HG03064 (cell line): ENCODE results near the gene FOXN4.

Experiments used
- ATAC-seq: cut with Tn5 transposase; IDR thresholded peaks from one replicate; pipeline ENCODE4 v1.9.1; 2021; ENCODE audit warnings: low read depth; ENCODE audit not compliant: unreplicated experiment

FOXN4 gene

DNA sequence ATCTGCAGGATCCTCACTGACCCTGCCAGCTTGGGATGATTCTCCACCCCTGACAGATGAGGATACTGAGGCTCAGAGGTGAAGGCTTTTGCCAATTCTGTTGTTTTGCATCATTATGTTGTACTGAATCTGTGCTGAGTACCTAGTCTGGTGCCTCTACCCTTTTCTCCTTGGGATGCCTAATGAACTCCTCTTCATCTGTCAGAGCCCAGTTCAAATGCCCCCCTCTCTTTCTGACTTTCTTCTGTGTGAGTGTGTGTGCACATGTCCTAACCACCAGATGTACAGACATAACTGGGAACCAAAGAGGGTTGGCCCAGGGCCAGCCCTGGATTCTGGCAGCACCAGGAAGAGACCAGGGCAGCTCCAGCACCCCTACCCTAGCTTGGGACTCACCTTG, 22.8 kb downstream of the FOXN4 start:
- ATAC-seq: no peak

GRCh38 chr12:109284392-109284791, 24.7 kb downstream of the FOXN4 start:
- no peak for ATAC-seq

DNA sequence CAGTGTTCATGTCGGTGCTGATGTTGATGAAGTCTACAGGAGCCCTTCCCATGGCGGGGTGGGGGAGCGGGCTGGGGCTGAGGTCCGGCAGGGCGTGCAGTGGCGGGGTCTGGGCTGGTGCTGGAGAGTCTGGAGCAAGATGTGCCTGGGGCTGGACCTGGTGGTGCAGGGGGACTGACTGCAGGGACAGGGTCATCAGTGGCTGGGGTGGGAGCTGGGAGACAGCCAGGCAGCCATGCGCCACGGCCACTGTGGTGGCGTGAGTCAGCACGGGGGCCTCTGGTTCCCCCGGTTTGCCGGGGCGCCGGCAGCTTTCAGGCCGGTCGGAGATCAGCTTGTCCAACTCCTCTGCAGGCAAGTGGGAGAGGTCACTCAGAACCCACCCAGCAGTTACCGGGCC, 27.6 kb downstream of the FOXN4 start:
- no peak for ATAC-seq

DNA sequence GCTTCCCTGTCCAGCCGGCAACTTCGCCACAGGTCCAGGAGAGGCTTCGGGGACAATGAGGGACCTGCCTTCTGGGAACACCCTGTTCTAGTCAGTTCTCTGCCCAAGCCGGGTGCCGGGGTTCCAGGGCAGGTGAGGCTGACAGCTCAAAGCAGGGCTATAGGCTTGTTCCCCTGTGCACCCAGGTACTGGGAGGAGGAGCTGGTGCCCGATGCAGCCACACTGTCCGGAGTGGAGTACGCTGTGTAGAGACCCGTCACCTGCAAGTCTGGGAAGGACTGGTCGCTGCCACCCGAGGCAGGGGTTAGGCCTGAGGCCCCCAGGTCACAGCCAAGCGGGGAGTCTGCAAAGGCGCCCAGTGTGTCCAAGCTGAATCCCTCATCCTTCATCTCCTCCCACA, 29.6 kb downstream of the FOXN4 start:
- ATAC-seq: no peak

DNA sequence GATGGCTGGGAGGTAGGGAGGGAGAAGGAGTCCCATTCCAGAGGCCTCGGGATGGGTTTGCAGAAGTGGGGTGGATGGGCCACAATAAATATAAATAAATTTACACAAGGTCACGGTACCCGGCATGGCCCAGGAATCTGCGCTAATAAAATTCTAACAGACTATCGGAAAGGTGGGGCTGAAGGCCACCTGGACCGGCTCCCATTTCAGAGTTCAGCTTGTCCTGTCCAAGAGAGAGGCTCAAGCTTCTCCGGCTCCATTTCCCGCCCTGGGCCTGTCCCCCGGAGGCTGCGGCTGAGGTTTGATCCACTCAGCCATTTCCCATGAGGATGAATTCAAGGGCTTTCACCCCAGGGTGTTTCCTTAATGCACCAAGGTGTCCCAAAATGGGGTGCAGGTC, 30.2 kb downstream of the FOXN4 start:
- ATAC-seq: no peak

- no peak for ATAC-seq
Measured at GRCh38 chr12:109277899-109278762, 31.0 kb downstream of the FOXN4 start.

DNA sequence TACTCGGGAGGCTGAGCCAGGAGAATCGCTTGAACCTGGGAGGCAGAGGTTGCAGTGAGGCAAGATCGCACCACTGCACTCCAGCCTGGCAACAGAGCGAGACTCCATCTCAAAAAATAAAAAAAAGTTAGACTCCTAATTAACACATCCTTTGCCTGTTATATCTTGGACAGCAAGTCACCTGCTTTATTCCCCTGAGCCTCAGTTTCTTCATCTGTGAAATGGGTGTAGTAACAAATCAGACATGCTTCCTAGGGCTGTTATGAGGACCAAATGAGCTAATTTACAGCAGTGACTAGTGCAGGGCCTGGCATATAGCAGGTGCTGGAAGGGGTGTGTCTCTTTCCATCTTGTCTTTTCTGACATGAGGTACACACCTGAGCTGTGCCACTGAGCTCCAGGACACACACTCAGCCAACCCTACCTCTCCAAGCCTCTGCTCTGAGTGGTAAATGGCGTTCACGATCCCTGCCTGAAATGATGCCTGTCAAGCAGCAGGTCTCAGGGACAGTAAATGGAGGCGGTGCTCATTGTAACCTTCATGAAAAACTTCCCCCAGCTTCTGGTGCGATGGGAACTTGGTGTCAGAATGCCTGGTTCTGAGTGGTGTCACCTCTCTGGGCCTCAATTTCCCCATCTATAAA, 31.7 kb downstream of the FOXN4 start:
- ATAC-seq: no peak

DNA sequence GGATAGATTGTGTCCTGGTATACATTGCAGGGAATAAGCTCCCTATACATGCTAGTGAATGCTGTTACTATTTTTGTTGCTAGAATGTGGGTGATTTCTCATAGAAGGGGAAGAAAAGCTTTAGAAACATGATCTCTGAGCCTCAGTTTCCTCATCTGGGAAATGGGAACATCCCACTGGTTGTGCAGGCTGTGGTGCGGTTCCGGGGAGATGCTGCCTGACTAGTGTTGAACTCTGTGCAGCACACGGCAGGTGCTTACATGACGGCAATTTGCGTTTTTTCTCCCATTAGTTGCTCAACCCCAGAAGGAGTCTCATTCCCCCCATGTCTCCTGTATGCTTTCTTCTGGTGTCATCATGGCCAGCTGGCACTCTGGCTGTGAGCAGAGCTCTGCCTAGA, 32.9 kb downstream of the FOXN4 start:
- no peak for ATAC-seq

- ATAC-seq: no peak
Measured at GRCh38 chr12:109275173-109275572, 33.9 kb downstream of the FOXN4 start.

DNA sequence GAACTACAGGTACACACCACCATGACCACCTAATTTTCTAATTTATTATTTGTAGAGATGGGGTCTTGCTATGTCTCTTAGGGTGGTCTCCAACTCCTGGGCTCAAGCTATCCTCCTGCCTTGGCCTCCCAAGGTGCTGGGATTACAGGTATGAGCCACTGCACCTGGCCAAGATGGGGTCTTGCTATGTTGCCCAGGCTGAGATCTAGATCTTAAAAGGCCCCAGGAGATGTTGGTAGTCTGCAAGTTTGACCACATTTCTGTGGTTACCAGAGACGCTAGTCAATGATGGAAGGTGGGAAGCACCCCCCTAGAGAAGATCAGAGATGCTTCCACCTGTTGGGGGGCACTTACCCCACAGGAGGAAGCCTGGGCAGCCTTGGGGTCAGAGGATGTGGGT, 34.7 kb downstream of the FOXN4 start:
- ATAC-seq: no peak

DNA sequence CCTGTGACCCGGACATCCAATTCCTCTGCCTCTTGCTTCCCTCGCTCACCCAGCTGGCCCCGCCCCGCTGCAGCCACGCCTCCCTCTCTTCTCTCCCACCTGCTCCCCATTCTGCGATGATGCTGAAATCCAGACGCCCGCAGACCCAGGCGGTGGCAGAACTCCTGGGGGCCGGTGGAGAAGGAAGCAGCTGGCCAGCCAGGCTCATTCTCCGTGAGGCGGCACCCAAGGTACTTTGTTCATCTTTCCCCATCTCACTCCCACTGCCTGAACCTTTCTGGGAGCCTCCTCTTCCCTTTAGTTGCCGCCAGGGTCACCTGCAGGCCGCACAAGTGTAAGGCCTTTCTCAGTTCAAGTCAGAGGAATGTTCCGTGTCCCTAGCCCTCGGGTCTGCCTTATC, 35.7 kb downstream of the FOXN4 start:
- no peak for ATAC-seq

DNA sequence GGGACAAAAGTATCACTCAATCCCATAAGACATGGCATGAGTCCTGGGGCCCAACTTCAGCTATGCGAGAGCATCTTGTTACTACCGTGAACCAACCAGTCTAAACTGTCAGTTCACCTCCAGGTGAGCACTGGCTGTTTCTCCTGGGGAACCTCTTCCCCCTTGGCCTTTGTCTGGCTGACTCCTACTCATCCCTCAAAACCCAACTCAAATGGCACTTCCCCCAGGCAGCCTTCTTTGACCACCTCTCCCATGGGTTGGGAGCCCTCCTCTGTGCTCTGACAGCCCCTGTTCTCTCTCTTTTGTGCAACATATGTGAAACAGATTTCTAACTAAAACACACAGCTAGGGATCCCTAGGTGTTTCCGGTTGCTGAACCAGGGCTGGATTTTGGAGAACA, 37.7 kb downstream of the FOXN4 start:
- no peak for ATAC-seq

GRCh38 chr12:109270494-109270893, 38.6 kb downstream of the FOXN4 start:
- no peak for ATAC-seq

- no peak for ATAC-seq
Measured at GRCh38 chr12:109269428-109269827, 39.7 kb downstream of the FOXN4 start.

DNA sequence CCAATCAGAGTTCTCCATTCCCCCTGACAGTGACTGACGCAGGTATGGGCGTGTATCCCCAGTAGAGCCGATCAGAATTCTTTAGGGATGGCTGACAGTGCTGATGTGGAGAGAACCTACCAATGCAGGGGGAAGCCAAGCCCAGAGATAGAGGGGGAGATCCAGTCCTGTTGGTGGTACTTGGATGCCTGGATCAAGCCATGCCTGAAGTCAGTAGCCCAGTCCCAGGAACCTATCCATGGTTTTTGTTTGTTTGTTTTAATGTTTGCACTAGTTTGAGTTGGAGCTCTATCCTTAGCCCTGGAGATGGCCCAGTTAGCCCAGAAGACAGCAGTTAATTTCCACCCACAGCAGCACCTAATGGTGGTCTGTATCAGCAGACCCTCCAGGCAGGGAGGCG, 40.2 kb downstream of the FOXN4 start:
- ATAC-seq: no peak

DNA sequence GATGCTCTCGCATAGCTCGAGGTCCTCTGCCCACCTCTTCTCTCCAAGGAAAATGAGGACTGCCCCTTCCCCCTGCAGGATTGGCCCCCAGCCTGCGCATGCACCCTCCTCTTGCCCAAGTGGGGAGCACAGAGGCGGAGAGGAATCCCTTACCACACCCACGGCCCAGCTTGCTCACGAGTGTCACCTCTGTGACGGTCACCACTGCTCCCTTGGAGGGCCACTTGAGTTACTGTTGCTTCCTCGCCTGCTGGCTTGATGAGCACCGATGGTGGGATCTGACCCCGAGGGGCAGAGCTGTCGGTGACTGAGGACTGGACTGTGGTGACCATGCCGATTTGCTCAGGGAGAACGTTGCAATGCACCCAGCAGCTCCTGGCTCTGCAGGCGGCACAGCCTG, 41.7 kb downstream of the FOXN4 start:
- ATAC-seq: no peak

- no peak for ATAC-seq
Measured at GRCh38 chr12:109266106-109266879, 42.8 kb downstream of the FOXN4 start.

GRCh38 chr12:109264943-109265650, 44.0 kb downstream of the FOXN4 start:
- ATAC-seq: no peak

GRCh38 chr12:109264095-109264942, 44.8 kb downstream of the FOXN4 start:
- no peak for ATAC-seq

- ATAC-seq: no peak
Measured at GRCh38 chr12:109263439-109263838, 45.6 kb downstream of the FOXN4 start.
